Caki2 (cell line): ENCODE measurements around the gene DHH. TPM values are rescaled to one million over a fixed set of nuclear protein-coding genes. Genes with fewer than 3 reads are reported as not detected.
"Not testable (repeated sequence)": the region's sequence is repeated elsewhere in the genome, so short reads cannot be mapped to it uniquely, and the experiment has no call there.

ENCODE experiments used
- DNase-seq: peaks from one replicate; pipeline ENCODE4 v3.0.0-alpha.2; 2015; ENCODE audit warnings: low read depth
- in situ Hi-C: cut with HindIII; loops from 2 replicates; pipeline ENCODE4 v1.10.0; 2016; ENCODE audit warnings: low sequenced_read_pairs, low pct_unique_long_range_greater_than_20kb, mixed read lengths
- total RNA-seq: library from RNA; depleted of rRNA; stranded (reverse); fragments of >200 nt; shearing (Covaris generic); gene quantifications from 2 replicates; pipeline ENCODE4 v1.2.3, GENCODE V29; 2014; ENCODE audit warnings: low replicate concordance; rRNA removed

The DHH gene
- not detected in 2 replicates for total RNA-seq

DNA sequence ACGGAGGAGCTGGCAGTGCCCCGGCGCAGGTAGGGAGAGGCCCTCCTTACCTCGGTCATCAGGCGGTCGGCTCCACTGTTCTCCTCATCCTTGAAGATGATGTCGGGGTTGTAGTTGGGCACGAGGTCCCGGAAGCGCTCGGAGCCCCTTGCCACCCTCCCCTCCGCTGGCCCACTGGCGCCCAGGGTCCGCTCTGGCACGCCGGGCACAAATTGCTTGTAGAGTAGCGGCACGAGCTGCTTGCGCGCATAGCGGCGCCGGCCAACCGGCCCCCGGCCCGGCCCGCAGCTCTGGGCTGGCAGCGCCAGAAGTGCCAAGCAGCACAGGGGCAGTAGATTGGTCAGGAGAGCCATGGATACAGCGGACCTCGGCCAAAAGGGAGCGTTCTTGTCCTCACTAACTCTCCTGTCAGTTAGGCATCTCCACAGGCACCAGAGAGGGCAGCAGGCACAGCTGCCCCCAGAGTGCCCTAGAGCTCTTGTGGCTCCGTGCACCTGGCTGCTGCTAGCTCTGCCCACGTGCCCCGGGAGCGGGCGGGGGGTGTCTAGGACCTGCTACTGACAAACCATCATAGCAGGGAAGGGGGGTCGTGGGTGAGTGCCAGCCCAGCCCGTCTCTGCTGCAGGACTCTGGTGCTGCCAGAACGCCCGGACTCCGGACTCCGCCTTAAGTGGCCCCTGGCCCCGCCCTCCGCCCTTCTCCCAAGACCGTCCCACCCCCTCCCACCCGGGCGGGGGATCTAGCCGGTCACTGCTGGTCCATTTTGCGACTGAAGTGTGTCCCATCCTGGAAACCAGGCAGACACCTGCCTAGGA lies at the start of gene DHH:
Gene DHH, minus strand, starts transcription at position 642 of the 815 bp plus-strand sequence. Its CDS starts 289 bp downstream, at position 353.
- in situ Hi-C loops, result no loop called here
- DNase-seq, result no peak

DNA sequence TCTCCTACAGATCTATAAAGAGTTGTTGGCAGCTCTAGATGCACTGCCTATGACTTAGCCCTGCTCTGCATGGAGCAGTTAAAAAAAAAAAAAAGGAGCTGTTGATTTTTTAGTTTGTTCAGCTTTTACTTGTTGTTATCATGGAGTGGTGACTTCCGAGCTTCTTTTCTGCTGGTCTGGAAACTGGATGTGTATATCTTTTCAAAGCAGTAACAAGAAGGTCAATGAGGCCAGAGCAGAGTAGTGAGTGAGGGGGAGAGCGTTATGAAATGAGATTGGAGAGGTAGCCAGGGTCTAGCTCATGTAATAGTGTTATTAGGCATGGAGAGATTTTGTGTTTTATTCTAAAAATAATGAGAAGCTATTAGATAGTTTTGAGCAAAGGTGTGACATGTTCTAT lies 49.8 kb upstream of the DHH start:
- in situ Hi-C loops, result no loop called here
- DNase-seq, result no peak

DNA sequence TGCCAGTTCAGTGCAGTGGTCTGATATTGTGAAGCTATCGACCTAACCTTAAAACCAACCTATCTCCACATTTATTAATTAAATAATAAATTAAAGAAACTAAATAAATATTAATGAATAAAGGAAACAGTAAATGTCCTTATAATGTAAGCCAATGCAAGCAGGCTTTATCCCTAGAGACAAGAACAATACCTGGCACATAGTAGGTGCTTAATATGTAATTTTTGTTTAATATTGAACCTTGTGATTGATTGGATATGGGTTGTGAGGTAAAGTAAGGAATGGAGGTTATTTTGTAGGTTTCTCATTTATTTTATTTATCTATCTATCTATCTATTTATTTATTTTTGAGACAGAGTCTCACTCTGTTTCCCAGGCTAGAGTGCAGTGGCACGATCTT lies 44.4 kb upstream of the DHH start:
- in situ Hi-C loops, result no loop called here
- DNase-seq, result no peak

DNA sequence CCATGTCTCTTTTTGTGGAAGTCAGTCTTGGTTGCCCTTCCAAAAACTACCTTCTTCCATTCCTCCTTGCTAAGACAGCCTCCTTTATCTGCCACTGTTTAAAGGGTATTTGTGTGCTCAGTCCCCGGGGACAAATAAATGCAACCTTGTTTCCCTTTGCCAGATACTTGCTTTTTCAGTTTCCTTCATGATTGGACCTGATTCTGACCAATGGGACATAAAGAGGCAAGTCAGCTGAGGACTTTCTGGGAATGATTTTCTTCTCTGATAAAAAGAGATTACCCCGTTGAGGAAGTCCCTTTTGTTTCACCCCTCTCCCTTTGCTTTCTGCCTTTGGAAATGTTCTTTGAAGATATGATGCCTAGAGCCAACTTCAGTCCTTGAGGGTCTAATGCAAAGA lies 44.0 kb upstream of the DHH start:
- no peak for DNase-seq
- in situ Hi-C loops, result no loop called here

DNA sequence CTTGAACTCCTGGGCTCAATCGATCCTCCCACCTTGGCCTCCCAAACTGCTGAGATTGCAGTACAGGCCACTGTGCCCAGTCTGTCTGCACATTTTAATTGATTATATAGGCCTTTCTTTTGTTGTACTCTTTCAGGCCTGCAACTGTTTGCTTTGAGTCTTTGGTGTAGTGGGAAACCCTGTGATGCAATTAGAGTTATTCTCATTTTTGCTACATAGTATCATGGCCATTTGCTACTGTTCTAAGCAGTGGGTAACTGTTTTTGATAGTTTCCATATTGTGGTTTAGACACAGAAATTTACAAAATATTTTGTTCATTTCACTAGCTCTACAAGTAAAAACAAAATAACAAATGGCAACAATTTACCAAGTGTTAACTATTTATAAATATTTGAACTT lies 42.9 kb upstream of the DHH start:
- in situ Hi-C loops, result no loop called here
- DNase-seq, result no peak

DNA sequence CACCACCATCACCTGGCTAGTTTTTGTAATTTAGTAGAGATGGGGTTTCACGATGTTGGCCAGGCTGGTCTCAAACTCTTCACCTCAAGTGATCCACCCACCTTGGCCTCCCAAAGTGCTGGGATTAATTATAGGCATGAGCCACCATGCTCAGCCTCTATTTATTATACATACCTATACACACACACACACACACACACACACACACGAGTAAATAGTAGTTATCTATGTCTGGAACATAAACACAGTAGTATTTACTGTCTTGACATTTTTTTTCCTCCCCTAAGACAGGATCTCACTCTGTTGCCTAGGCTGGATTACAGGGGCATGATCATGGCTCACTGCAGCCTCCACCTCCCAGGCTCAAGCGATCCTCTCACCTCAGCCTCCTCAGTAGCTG lies 42.4 kb upstream of the DHH start:
- DNase-seq, in situ Hi-C loops: not testable (repeated sequence)

DNA sequence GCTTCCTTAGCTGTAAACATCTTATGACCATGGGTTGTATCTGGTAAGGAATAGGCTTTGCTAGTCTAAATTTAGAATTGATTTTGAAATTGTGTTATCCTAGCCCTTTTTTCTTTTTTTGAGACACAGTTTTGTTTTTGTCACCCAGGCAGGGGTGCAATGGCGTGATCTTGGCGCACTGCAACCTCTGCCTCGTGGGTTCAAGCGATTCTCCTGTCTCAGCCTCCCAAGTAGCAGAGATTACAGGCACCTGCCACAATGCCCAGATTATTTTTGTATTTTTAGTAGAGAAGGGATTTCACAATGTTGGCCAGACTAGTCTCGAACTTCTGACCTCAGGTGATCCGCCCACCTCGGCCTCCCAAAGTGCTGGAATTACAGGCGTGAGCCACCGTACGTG lies 39.0 kb upstream of the DHH start:
- in situ Hi-C loops, result no loop called here

DNA sequence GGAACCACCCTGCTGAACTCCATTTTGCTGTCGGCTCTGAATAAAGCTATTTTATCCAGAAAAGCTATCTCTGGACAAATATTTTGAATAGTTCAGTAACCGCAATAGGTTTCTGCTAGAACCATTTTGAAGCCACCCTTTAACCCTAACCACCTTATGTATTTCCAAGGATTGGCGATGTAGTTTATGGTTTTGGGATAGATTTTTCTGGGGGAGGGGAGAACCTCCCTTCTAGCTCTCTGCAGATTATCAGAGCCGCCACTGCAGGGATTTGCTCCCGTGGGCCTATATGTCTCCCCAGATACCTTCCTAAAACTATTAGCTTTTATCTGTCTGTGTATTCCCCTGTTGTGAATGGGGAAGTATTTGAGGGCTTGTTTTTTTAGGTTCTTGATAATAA lies 38.4 kb upstream of the DHH start:
- in situ Hi-C loops, result no loop called here
- DNase-seq, result no peak

More for the DNA sequence above, 39.0 kb upstream of the DHH start:
- DNase-seq, result no peak

DNA sequence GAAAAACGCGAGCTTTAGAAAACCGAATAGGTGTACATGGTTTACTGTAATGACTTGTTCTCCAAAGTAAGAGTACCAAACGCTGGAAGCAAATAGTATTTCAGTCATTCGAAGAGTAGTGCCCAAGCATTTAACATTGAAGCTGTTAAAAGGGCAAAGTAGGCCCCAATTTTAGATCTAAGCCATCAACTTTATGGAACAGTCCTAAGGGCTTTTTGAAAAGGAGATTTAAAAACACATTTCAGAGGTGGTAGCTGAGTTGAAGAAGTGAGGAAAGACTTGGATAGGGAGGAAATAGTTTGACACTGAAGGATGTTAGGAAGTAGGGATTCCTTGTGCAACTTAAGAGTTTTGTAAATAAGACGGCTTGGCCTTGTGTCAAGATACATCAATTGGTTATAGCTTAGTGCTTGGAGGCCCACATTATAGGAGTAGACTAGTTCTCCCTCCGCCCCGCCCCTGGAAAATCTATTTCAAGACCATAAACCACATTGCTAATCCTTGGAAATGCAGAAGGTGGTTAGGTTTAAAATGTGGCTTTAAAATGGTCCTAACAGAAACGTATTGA lies 37.4 kb upstream of the DHH start:
- in situ Hi-C loops, result no loop called here

DNA sequence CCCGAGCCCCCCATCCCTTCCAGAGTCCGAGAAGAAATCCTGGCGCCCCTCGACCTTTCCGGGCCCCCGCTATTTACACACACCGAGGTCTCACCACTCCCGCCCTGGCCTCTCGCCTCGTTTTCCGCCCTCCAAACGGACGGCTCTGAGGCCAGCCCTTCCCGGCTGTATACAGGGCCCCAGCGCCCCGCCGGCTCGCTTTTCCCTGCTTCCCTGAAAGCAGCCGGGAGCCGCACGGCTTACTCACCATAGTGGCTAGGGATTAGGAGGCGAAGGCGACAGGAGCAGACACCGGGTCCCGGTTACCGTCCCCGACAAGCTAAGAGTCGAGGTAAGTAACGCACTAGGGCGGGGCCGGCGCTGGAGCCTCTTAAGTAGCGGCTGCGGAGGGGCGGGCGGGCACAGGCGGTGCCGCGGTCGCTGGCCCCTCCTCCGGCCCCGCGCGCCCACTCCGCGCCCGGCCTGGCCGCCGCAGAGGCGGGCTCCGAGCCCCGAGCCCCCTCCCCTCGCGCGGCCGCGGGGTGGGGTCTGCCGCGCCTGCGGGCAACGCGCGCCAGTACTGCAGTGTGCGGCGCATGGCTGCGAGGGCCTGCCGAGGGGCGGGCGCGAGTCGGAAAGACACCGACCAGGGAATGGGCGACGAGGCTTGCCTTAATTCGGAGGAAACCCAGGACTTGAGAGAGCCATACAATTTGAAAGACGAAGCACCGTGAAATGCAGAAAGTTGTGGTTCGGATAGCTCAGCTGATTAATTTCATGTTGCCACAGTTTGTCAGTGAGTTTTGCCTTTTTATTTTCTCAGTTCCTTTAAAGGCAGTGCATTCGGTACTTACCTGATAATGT lies 36.7 kb upstream of the DHH start, which contains the start of gene TUBA1B:
Gene TUBA1B, minus strand, starts transcription at position 345 of the 843 bp plus-strand sequence. Its CDS starts 95 bp downstream, at position 250.
- peak; percentile 90 for DNase-seq
- in situ Hi-C loops, result no loop called here

More for the DNA sequence above, 37.4 kb upstream of the DHH start:
- no peak for DNase-seq

DNA sequence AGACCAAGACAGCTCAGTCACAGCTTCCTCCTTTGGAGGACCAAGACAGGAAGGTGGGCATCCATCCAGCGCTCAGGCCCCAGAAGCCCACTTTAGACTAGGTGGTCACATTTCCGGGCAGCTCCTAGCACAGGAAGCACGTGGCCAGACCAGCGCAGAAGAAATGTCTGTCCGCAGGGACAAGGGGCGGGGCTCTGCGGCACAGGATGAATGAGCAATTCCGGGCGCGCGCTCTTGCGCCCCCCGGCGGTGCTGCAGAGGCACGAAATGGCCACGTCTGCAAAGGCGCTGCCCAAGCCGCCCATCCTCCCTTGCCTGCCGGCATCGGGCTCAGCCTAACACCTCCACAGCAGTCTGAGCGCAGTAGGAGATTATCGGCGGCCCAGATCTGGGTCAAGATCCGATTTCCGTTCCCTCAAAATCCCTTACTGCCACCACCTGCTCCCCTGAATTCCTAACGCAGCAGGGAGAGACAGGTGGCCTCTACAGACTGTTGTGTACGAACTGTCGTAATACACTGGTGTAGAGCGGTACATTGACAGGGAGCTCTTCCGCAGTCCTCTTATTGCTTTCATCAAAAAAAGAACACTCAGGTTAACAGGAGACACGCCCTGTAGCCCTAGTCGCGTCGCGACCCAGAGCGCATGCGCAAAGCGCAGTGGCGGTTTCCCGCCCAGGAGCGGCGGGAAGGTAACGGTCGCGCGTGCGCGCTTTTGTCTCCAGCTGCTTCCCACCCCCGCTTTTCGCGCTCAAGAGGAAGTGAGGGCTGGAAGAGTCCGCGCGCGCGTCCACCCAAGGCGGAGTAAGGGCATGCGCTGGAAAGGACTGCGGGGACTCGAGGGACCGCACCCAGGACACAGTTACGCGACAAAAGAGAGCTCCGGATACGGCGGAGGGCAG lies 35.8 kb upstream of the DHH start:
- peak; percentile 93 for DNase-seq
- in situ Hi-C loops, result no loop called here

DNA sequence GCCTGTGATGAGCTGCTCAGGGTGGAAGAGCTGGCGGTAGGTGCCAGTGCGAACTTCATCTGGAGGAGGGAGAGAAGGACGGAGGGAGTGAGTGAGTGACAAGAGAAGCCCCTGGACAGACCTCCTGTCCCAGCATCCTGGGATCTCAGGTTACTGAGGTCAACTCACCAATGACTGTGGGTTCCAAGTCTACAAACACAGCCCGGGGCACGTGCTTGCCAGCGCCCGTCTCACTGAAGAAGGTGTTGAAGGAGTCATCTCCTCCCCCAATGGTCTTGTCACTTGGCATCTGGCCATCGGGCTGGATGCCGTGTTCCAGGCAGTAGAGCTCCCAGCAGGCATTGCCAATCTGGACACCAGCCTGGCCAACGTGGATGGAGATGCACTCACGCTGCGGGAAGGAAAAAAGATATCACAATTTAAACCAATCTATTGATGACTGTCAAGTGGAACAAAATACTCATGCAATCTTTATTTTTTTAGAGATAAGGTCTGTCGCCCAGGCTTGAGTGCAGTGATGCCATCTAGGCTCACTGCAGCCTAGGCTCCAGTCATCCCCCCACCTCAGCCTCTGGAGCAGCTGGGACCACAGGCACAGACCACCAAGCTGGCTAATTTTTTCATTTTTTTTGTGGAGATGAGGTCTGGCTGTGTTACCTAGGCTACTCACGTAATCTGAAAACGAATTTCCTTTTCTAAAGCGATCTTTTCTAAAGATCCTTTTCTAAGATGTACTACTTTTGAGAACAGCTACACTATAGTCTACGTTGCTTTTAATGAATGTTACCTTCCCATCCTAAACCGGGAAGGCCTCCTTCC lies 34.9 kb upstream of the DHH start:
- in situ Hi-C loops, result no loop called here

DNA sequence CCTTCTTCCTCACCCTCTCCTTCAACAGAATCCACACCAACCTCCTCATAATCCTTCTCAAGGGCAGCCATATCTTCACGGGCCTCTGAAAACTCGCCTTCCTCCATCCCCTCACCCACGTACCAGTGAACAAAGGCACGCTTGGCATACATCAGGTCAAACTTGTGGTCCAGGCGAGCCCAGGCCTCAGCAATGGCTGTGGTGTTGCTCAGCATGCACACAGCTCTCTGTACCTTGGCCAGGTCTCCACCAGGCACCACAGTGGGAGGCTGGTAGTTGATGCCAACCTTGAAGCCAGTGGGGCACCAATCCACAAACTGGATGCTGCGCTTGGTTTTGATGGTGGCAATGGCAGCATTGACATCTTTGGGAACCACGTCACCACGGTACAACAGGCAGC lies 33.4 kb upstream of the DHH start:
- in situ Hi-C loops, result not testable (repeated sequence)

More for the DNA sequence above, 34.9 kb upstream of the DHH start:
- DNase-seq, result no peak

DNA sequence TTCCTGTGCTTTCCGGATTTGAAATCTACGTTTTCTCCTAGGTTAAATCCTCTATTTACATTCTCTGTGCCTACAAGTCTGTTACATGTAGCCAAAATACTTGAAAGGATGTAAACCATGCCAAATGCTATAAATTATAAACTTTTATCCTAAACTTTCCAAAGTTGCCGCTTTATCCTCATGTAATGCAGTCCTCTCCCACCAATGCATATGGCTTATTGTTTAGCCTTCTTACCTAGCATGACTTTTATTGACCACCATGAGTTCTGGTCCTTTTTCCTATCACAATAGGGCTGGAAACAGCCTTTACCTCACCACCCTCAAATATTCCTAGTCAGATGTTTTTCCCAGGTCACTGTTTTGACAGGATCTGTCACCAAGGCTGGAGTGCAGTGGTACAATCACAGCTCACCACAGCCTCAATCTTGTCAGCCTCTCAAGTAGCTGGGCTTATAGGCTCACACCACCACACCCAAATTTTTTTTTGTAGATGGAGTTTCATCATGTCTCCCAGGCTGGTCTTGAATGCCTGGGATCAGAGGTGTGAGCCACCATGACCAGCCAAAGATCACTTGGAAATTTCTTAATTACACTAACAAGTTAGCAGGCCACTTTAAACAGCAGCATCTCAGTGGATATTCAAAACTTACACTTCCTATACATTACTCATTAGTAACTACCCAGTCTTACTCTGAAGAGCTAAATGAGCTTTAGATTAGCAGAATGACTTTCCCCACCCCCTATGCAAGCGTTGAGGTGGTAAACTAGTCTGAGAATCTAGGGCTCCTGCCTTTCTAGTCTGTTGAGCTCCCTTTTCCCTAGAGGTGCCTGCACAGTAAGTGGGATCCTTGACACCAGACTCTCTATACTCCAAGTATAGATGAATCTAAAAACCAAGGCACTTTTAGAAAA lies 32.5 kb upstream of the DHH start:
- no peak for DNase-seq
- in situ Hi-C loops, result no loop called here

More for the DNA sequence above, 33.4 kb upstream of the DHH start:
- not testable (repeated sequence) for DNase-seq

DNA sequence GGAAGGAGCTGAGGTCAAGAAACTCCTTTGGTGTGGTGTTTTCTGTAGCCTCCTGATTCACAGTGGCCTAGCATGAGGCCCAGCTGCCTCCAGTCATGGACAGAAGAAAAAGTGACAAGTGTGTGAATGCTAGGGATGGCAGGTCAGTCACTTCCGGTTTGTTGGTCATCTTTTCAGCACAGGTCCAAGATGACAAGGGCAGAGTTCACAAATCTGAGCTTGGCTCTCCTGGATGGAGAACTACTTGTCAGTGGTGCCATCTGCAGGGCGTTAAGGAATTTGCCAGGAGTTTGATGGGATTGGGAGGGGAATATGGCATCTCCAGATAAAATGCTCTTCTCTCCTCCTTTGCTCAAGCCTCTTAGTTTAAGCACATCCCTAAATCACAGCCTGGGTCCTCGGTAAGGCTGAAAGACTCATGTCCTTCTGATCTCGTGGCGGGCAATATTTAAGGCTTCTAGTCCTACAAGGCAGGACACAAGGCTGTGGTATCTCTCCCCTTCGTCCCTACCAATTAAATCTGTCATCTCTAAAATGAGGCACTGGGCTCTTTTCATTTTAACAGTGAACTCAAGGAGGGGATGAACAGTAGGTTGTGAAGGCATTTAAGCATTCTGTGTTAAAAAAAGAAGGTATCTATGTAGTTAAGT lies 26.6 kb upstream of the DHH start:
- in situ Hi-C loops, result no loop called here
- peak; percentile 64 for DNase-seq

DNA sequence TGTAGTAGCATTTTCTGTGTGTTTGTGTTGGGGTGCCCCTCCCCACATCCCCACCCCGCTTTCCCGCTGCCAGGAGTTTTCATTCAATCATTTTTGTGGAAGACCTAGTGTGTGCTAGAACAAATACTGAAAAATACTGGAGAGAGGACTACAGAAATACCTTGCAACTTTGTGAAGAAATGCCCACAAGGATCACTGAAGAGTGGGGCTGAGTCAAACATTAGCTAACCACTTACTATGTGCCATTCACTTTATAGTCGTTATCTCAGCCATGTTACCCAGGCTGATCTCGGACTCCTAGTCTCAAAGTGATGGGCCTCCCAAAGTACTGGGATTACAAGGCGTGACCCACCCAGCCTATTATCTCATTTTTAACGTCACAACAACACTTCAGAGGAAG lies 16.6 kb upstream of the DHH start:
- in situ Hi-C loops, result no loop called here
- no peak for DNase-seq
